Hematopoietic multipotent progenitor cell (in vitro differentiated cells): ENCODE measurements around the gene MAP6. TPM values are rescaled to one million over a fixed set of nuclear protein-coding genes. Genes with fewer than 3 reads are reported as not detected.
A peak's percentile ranks its signal among the peaks of the same experiment; 100 is the strongest.

ENCODE experiments used
- DNase-seq, 3 donors: peaks; one replicate each; pipeline ENCODE4 v3.0.0-alpha.2; 2011 to 2015; ENCODE audit warnings: low read depth in 2 of 3, low spot score in 2 of 3
- total RNA-seq: library from RNA; depleted of rRNA; stranded (reverse); fragments of >200 nt; gene quantifications from one replicate; pipeline ENCODE4 v1.2.3, GENCODE V29; 2012

MAP6 gene
- total RNA-seq, 1 donor, result under 0.01 TPM

DNA sequence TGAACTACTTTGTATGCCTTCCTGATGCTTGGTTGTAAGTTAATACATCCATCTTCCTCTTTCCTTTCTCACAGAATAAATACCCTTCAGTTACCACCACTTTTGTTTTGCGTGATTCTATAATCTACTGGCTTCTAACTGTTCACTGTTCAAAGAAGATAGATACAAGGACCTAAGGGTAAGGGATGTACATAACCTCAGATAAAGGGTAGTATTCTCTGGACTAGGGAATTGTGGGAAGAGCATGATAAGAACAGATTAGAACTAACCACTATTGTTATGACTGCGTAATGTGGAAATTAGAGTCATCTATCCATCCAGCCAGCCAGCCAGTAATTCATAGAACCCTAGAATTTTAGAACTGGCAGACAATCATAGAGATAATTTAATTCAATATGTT is 36.4 kb downstream of the MAP6 start:
- DNase-seq, result no peak

DNA sequence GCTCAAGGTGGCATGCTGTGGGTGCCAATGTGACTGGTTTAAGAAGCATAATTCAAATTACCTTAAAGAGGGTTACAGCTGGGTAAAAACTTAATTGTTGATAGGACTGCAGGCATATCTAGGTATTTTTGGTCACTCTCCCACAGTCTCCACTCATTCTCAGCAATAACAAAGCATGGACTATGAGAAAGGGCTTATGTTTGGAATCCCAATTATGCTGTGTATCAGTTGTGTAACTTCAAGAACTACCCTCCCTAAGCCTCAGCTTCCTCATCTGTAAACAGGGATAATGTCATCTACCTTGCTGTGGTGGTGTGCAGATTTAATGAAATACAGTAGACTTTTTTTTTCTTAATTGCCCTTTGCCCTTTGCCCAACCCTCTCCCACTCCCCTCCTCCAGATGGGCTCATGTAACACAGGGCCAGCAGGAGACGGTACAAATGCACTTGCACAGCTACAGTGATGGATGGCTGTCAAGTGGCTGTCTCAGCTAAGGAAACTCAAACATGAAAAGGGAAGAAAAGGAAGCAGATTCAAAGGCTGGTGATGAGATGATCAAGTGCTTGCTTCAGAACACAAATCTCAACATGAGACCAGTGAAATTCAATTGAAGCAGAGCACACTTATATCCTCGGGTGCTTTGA is 37.6 kb downstream of the MAP6 start:
- no peak for DNase-seq

DNA sequence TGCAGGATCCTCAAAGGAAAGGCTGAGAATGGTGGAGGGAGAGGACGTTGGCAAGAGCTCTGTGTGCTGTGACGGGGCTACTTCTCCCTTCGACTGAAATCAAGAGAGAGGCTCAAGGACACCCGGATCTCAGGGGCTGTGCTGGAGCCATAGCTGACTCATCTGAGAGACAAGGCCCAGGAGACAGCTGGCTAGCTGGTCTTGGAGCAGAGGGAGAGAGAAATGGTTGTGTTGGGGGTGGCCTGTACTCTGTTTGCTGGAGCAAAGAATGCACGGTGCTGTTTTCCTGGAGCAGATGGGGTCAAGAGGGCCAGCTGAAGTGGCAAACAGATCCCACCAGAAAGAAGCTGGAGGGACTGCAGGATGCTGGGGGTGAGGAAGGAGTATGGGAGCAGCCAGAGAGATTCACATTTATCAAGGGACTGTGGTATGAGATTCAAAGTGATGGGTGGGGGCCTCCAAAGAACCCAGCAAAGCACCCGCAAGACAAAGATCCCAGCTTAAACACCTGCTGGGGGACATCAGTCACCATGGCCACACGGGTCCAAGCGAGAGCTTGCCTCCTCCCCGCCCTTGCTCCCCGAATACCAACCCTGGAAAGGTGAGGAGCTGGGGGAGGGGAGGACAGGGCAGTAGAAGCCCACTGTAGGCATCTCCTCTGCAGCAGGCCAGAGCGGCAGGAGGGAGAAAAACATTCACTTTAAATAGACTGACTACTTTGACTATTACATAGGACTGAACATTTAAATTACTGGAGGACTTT is 40.8 kb downstream of the MAP6 start:
- DNase-seq, result no peak

DNA sequence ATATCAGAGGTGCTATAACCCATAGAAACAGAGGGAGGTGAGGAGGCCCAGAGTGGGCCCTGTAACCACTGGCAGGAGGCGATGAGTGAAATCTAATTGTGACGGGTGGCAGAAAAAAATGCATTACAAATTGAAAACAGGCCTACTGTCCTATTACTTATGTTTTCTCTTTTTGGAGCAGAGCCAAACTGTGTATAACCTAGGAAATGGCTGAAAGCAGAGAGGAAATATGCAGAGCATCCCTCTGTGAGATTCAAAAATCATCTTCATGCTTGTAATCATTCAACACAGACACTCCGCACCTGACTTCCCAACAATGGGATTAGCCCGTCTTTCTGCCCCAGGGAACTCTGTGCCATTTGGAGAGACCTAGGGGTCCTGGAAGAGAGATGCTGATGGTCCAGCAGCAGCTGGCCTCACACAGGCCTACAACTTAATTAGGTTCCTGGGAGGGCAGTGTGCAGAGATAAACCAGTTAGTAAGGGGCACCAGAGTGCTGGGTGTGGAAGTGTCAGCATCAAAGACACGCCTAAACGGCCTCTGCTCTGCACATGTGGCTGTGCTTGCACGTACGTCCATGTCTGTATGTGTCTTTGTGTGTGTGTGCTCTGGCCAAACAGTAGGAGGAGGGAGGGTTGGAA is 41.8 kb downstream of the MAP6 start:
- no peak for DNase-seq

DNA sequence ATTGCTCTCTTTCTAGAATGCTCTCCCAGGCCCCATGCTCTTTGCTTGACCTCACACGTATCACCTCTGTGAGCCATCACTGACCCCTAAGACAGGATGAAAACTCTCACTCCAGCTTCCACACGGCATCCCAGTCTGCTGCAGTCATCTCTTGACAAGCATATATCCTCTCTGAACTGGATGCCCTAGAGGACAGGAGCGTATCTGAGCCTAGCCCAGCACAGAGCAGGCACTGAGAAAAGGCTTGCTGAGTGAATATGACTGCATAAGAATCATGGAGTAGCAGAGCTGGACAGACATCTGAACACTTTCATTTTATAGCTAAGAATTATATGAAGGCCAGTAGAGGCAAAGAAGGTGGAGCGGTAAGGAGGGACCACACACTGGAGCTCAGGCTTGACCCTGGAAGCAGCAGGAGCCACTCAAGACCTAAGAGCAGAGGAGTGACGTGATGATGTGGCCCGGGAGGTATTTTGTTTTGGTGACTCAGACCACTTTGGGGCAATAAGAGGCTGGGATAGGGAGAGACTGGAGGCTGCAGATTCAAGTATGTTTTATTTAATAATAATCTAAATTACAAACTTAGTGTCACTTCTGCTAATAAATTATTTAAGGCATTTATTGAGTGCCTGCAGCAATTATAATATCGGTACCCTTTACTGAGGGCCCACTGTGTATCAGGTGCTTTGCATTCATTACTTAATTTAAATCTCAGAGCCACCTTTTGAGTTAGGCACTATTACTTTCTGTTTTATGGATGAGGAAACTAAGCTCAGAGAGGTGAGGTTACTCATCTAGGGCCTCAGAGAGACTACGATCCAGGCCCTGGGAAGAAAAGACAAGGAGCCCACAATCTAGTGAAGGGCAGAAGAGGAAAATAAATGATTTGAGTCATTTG is 42.6 kb downstream of the MAP6 start:
- DNase-seq, result no peak

DNA sequence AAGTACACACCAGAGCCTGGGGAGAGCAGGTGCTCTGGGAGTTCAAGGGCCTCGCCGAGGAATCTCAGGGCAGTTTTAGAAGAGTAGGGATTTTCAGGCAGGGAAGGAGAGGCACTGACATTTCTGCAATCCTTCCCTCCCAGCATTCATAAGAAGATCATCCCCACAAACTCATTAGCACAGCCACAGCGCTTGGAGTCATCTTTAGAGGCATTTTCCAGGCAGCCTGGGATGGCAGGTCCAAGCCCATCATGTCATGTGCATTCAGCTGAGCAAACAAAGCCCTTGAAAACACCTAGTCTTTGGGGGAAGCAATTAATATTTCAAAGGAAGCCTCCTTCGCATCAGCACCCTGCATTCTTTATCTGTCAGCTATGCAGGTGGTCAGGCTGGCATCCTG is 43.8 kb downstream of the MAP6 start:
- no peak for DNase-seq

DNA sequence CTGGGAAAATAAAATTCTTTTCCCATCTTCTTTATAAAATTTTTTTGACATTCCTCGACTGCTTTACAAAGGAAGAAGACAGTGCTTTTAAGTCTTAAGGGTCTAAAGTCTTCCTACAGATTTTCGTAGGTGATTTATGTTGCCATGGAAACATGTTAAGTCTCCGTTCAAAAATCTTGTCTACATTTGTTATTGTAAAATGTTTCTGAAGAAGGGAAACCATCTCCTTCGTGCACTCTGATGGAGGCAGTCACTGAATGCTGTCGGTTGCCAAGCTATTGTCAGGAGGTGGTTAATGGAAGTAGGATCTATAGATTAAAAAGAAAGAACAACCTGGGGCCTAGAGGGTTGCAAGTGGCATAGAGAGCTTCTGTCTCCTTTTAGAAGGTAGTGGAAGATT is 52.6 kb downstream of the MAP6 start:
- no peak for DNase-seq

DNA sequence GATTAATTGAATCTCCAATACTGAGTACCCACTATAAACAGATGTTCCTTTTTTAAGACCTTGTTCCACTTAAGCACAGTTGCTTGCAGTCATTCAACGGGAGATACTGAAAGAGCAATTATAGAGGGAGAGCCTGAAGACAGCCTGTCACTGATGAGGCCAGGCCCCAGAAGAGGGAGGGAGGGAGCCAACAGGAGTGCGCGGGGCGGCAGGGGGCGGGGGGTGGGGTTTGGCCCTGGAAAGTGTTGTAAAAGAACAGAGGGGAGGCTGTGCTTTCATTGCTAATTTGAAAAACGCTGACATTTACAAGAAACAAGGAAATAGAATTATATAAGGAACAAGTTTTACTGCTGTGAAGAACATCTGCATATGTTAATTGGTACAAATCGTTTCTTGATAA is 53.1 kb downstream of the MAP6 start:
- DNase-seq, result no peak

DNA sequence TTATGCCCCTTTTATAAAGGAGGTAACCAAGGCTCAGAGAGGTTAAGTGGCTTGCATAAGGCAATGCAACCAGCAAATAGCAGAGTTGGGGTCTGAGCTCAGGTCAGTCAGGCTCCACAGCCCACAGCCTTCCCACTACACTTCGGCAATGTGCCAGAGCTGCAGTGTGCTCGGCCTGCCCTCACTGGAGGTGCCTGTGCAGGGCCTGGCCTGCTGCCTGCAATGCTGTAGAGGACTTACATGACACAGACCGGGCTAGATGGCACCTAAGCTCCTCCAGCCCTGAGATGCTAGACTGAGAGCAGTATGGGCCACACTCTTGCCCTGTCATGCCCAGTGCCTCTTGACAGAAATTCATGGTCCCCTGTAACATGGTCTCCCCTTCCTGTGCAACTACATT is 57.0 kb downstream of the MAP6 start:
- DNase-seq, result no peak

DNA sequence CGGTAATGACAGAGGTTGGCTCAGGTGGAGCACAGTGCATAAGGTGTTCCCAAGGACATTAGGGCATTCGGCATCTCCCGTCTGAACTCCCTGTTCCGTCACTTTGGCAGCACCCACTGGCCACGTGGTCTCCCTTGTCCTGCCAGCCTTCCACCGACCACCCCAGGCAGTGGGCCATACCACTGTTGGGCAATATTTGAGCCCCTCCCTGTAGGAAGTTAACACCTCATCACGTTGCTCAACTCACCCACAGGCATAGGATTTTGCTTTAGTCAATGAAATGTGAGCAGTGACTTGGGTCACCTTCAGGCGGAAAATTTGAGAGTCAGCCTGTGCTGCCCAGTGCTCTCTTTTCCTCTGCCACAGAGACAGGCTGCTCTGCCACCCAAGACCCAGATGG is 62.7 kb downstream of the MAP6 start:
- DNase-seq, result no peak

DNA sequence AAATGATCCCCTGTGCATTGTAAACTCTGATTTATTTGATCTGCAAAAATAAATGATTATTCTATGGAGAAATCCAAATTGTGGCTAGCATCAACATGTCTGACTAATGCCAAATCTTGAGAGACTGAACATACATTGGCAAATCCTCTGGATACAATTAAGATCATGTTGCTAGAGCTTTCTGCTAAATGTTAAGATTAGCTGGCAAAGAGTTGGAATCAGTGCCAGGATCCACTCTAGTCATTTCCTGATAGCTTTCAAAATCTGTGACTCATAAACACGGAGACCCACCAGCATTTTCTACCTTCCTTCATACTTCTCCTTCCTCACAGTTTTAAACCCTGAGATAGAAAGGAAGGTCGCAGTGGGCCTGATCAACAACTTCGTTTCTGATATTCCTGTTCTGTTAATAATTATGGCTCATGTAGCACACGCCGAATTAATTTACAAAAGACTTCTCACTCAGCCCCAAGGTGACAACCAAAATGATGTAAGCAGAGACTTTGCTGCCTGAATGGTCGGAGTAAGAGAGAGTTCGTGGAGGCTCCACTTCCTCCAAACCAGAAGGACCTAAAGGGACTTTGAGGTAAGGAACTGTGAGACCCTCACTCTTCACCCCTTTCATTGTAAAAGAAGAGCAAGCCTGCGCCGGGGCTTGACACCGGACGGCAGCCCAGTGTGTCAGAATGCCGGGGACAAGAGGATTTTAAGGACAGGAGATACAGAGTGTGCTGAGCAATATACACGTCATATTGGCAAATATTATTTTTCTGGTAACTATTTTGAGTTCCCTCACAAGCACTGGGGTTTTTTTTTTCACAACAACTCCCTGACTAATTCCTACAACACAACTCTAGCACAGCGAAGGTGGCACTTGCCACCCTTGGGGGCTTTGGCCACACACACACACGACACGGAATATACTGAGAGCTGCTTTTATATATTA is 64.8 kb downstream of the MAP6 start:
- DNase-seq, result peak in 1 of 3 donors; percentile 10

DNA sequence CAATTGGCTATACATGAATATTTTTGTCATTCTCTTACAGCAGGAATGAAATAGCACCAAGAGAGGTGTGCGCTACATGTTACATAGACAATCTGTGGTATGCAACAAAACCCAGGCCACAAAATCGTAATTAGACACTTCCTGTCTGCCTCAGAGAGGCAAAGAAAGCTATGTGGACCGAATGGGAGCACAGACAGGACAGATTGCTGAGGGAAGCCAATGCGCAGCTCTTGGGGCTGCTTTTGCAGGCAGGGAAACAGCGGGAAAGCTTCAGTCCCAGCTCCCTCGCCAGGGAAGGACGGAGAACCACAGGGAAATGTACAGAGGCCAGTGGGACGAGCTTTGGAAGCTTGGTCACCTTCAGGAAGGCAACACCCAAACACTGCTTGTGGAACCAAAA is 65.9 kb downstream of the MAP6 start:
- no peak for DNase-seq

DNA sequence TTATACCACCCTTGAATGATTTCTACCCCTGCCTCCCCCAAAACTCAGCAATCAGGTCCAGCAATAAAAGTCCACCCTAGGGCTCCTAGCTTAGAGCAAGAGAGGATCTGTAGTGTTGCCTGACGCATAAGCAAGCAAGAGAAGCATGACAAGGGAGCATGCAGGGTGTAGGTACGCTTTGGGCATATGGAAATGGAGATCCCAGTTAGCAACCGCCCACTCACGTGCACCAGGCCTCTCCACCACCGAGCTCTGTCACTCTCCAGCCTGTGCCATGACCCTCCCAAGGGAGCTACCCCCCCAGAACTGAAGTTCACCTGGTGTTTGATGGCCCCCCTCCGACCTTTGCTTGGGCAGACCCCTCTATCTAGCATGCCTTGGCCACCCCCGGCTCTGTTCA is 67.3 kb downstream of the MAP6 start:
- DNase-seq, result no peak

DNA sequence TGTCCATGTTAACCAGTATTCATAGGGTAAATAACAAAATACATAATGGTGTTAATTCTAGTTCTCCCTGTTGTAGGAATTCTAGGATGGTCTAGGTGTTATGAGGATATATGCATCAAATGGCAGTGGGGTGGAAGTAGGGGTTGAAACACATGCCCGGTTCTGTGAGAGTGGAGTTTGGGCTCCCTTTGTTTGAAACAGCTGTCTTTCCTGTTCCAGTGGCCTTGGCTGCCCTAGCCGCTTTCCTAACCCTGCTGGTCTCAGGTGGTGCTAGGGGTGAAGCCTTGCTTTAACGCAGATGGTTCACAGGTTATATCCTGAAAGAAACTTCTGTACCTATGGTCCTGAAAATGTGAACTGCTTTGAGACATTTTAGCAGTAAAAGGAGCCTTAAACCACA is 68.5 kb downstream of the MAP6 start:
- no peak for DNase-seq

DNA sequence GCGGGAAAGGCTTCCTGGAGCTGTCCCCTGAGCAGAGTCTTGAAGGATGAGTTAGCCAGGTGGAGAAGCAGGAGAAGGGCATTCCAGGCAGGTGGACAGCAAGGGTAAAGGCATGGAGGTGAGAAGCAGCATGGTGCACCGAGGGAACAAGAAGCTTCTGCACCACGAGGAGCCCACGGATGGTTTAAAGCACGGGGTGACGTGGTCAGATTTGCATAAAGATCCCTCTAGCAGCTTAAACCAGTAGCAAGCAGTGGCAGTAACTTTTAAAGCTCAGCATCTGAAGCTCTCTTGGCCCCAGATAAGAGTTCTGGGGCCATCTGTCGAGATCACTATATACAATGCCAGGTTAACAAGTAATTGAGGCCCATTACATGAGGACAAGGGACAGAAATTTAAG is 69.9 kb downstream of the MAP6 start:
- DNase-seq, result no peak

DNA sequence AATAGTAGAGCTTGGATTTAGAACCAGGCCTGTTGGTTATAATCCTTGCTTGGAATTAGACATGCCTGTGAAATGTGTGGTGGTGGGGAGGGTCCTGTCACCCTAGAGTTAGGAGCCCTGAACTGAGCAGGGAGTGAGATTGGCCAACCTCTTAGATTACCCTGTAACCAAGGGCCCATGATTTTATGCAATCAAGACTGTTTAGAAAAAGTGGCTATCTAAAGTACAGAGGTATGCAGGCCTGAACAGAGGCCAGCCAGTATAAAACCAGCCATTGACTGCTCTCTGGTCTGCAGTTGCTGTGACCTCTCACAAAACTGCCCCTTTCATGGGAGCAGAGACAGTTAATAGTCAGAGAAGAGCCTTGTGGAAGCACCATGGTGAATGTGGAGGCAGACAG is 70.6 kb downstream of the MAP6 start:
- DNase-seq, result no peak

DNA sequence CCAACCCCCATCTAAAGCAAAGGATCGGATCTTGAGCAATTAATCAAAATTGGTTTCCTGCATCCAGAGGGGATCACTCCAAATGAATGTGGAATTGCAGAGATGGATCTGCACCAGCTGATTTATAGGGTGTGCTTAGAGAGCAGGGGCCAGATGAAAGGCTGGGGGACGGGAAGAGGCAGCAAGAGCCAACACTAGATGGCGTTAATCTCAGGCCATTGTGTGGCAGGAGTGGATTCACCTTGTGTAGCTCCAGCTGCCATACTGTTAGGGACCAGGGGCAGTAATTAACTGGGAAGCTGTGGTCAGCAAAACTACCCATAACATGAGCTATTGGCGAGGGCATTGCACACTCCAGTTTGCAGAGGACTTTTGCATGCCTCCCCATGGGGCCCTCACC is 71.2 kb downstream of the MAP6 start:
- peak in 1 of 3 donors; percentile 36 for DNase-seq

DNA sequence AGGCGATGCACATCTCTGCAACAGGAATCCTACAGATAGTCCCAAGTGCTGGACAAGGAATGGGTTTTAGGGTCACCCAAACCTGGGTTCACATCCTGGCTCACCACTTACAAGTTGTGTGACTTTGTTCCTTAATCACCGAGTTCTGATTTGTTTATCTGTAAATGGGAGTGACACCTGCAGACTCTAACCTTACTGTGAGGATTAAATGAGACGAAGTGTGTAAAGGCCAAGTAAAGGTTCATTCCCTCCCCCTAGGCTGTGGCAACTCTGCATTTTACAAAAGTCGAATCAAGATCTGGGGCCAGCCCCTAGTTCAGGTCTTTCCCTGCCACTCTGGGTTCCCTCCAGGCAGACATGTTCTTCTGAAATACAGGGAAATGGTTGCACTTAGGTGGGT is 71.9 kb downstream of the MAP6 start:
- DNase-seq, result no peak

DNA sequence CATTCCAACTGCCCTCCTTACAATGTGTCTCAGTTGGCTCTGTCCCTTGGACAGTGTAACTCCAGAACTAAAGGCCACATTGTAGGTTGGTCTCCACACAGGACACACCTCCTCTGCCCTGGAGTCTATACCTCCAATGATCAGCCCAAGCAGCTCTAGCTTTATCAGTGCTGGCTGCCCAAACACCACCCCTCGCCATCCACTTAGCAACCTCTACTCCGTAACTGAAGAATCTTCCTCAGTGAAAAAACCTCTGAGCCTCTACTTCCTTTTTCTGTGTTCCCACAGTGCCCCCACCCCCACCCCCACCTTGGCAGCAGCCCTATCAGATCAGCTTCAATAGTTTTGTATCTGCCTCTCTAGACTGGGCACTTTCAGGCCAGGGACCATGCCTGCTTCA is 73.4 kb downstream of the MAP6 start:
- no peak for DNase-seq

DNA sequence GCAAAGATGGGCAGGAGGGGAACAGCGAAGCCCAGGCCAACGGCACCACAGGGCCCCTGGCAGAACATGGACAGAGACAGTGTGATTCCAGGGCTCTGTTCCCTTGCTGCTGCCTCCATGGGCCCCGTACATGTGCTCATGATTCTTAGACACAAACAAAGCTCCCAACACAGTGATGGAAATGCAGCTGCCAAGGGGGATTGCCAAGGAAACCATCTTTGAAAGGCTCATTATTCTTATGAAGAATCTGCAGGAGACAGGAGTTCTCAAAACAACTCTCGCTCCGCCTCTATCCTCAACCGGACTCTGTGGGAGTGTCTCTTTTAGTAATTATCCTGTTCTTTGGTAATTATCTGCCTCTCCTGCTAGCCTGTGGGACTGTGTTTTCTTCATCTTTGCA is 74.6 kb downstream of the MAP6 start:
- no peak for DNase-seq
